HTERT RPE-1 (cell line): Measurements from ENCODE around the gene SNRNP70.
"Not testable (repeated sequence)": the region's sequence is repeated elsewhere in the genome, so short reads cannot be mapped to it uniquely, and the experiment has no call there.

Experiments
- in situ Hi-C: fragments of 300-500 bp; cut with MboI; formaldehyde crosslinking; loops from 4 replicates; pipeline ENCODE4 v1.14.3; 2020; ENCODE audit warnings: low sequenced_read_pairs

The SNRNP70 gene

GRCh38 chr19:49064768-49065611 is 20.3 kb upstream of the SNRNP70 start, which contains the start of gene NTF4:
NTF4 (minus strand) TSS chr19:49064818; CDS start chr19:49061997, 2,821 bp downstream.
- in situ Hi-C loops = no loop called here

DNA sequence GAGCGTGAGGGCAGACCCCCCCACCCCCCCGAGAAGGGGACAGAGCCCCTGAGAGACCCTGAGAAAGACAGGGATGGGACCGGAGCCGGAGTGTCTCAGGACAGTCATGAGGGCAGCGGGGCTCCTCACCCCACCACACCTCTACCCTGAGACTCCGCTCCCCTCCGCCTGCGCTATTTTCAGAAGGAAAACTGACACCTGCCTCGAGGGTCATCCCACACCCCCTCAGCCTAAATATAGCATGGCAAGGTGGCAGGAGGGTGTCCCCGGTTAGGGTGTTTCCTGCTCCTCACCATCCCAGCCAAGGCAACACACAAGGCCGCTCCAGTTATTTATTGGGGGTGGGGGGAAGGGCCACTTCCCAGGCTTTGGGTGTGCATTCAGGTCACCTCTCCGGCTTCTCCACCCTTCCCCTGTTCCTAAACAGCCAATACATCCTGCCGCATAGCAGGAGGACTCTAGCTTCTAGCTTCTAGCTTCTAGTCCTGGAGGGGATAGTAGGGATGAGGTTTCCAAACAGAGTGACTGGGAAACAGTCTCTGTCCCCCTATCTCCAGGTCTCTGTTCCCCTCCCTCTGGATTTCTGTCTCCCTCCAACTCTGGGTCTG is 19.2 kb upstream of the SNRNP70 start:
- in situ Hi-C loops = no loop called here

DNA sequence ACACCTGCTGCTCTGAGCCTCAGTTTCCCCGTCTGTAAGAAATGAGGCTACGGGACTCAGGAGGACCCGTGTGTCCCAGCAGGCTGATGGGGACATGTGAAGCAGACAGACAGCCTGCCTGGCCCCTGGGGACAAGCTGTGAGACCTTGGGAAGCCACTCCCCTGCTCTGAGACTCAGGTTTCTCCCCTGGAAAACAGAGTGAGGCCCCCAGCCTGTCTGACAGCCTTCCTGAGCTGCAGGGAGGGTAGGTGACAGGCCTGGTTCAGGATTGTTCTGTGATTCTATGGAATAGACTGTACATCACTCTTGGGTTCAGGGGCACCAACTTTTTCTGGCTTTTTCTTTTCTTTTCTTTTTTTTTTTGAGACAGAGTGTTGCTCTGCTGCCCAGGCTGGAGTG is 17.7 kb upstream of the SNRNP70 start:
- in situ Hi-C loops = no loop called here

DNA sequence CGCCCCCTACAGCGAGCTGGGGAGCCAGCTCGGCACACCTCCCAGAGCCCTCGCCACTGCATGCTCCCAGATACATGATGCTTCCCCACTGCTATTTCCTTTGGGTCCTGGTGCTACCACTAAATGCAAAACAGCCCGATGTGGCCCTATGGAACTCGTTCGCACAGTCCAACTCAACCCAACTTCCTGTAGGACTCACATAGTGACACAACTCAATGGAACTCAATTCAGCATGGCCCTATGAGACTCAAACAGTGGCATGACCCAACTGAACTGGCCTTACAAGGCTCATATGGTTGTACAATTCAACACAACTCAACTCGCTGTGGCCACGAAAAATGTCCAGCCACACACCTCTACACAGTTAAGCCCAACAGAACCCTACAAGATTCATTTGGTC is 16.2 kb upstream of the SNRNP70 start:
- in situ Hi-C loops = no loop called here

GRCh38 chr19:49070416-49070815 is 14.8 kb upstream of the SNRNP70 start:
- in situ Hi-C loops = no loop called here

DNA sequence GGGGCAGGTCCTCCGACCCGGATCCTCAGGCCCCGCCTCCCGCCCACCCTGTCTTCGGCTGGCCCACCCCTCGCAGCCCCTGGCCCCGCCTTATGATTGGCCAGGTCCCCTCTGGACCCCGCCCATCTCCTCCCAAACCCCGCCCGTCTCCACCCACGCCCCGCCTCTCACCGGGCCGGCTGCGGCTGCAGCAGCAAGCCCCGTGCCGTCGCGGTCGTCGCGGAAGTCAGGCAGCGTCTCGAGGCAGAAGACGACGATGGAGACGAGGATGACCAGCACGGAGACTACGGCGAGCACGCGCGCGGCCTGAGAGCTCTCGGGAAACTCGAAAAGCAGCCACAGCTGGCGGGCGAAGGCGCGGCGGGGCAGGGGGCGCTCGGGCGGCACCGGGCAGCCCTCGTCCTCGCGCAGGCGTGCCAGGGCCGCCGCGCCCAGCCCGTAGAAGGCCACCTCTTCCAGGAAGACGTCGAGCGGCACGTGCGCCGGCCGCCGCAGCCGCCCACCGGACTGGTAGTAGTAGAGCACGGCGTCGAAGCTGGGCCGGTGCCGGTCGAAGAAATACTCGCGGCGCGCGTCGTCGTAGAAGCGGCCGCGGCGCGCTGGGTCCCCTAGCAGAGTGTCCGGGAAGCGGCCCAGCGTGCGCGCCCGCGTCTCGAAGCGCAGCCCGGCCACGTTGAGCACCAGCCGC is 13.2 kb upstream of the SNRNP70 start:
- in situ Hi-C loops = no loop called here

DNA sequence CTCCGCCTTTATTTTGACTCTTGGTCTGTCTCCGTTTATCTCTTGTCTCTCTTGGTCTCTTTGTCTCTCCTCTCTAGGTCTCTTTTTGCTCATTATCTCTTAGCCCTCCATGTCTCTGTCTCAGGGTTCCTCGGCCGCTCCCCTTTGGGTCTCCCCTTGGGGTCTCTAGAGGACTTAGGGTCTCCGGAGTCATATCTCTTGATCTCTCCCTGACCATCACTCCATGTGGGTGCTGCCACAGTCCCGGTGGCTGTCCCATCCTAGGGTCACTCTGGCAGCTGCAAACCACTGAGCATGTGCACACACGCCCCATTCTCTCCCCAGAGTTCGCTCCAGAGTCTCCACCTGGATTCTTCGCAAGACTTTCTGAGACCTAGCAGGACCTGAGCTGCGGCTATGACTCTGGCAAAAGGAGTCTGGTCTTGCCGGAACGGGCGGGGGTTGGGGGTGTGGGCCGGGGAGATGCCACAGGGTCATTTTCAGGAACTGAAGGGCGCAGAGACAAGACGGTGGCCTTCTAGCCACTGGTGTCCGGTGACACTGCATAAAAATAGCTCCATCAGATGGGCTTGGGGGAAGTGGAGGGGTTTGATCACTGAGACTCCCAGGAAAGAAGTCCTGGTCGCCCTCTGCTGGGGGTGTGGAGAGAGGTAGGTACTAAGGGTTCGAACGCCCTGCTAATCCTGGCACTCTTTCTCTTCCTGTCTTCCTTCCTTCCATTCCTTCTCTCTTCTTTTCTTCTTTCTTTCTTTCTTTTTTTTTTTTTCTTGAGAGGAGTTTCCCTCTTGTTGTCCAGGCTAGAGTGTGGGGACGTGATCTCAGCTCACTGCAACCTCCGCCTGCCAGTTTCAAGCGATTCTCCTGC is 11.5 kb upstream of the SNRNP70 start:
- in situ Hi-C loops = no loop called here

DNA sequence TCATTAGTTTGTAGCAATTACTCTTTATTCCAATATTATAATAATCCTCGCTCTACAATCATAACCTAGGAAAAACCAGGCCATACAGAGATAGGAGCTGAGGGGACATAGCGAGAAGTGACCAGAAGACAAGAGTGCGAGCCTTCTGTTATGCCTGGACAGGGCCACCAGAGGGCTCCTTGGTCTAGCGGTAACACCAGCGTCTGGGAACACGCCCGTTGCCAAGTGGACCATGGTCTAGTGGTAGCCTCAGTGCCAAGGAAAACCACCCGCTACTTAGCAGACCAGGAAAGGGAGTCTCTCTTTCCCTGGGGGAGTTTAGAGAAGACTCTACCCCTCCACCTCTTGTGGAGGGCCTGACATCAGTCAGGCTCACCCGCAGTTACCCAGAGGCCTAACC is 10.4 kb upstream of the SNRNP70 start:
- in situ Hi-C loops = not testable (repeated sequence)

GRCh38 chr19:49080392-49080791 is 4.9 kb upstream of the SNRNP70 start:
- in situ Hi-C loops = no loop called here

GRCh38 chr19:49081273-49081672 is 4.0 kb upstream of the SNRNP70 start:
- in situ Hi-C loops = no loop called here

DNA sequence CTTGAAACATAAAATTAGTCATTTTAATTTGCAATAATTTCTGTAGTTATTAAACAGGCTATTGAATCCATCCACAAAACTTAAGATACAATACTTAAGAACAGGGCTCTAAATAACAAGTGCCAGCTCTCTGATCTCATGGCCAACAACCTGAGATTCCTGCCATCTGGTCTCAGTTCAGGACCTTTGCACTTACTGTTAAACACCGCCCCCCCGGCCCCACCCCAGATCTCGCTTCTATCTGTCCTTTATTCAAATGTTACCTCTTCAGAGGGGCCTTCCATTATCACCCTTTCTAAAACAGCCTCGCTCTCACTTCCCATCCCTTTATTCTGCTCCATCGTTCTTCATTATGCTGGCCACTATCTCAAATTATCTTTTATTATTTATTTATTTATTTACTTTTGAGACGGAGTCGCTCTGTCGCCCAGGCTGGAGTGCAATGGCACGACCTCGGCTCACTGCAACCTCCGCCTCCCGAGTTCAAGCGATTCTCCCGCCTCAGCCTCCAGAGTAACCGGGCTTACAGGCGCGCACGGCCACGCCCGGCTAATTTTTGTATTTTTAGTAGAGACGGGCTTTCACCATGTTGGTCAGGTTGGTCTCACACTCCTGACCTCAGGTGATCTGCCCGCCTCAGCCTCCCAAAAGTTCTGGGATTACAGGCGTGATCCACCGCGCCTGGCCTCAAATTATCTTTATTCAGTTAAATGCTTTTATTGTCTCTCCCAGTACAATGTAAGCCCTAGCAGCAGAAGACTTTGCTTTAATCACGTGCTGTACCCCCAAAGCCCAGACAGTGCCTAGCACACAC is 838 bp upstream of the SNRNP70 start:
- in situ Hi-C loops = no loop called here

GRCh38 chr19:49085868-49086232 is 599 bp downstream of the SNRNP70 start:
- in situ Hi-C loops = no loop called here

- in situ Hi-C loops = no loop called here
Observed at GRCh38 chr19:49086296-49086695, 1.0 kb downstream of the SNRNP70 start.

DNA sequence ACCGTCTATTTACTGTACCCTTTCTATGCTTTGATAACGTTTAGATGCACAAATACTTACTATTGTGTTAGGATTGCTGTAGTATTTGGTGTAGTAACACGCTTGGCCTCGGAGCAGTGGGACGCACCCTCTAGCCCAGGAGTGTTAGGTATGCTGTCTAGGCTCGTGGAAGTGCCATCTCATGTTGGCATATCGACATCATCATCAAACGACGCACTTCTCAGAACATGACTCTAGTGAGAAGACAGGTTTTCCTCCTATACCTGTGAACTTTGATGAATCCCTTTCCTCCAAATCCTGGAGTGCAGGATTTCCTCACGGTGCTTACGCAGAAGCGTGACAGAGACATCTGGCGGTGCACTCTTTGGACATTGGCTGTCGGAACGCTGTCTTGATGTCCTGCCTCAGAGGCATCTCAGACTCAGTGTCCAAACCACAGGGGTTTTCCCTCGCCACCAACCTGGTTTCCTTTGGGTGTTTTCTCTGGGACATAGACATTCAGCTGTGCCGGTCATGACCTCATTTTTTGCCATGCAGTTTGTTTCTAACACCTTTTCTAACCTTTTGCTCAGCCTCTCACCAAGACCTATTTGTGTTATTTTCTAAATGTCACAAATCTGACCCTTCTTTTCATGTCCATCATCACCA is 6.3 kb downstream of the SNRNP70 start:
- in situ Hi-C loops = no loop called here

DNA sequence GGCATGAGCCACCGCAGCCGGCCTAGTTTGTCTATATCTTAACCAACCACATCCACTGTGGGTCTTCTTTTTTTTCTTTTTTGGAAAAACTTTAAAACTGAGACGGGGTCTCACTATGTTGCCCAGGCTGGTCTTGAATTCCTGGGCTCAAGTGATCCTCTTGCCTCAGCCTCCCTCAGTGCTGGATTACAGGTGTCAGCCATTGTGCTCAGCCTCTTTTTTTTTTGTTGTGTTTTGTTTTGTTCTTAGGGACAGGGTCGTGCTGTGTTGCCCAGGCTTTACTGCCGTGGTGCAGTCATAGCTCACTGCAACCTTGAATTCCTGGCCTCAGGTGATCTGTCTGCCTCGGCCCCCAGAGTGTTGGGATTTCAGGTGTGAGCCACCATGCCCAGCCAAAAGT is 7.4 kb downstream of the SNRNP70 start:
- in situ Hi-C loops = no loop called here

GRCh38 chr19:49094505-49095482 is 9.5 kb downstream of the SNRNP70 start:
- in situ Hi-C loops = no loop called here

DNA sequence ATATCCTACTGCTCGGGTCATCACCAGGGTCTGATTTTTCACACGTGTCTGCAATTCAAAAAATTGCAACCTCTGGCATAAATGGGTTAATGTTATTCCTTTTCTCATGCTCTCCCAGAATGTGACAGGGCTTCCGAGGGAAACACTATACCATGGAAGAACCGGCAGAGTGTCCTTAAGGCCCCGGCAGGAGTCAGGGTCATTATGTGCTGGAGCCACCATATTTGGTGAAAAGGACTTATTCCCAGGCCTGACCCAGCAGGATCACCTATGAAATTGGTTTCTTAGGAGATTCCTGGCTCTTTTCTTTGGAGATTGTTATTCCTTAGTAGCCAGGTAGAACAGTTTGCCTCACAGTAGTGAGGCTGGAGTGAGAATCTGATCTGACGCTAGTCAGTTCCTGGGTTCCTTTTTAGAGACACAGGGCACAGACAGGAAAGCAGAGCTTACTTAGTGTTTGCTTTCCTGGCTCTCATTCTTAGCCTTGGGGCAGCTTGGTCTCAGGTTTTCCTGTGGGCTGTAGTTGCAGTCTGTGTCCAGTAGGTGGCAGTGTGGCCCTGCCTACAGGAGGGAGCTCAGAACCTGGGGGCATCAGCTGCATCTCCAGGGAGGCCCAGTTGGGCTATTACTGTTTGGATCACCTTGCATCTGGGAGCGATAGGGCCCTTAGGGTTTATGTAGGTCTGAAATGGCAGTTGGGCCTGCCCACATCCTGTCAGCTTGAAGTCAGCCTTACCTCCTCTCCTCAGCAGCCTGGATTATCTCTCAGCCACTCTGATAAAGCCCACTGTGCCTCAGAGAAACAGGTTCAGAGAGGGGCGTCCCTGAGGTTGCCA is 12.4 kb downstream of the SNRNP70 start:
- in situ Hi-C loops = no loop called here

- in situ Hi-C loops = no loop called here
Observed at GRCh38 chr19:49098795-49099194, 13.5 kb downstream of the SNRNP70 start.
